Loucy (cell line): ENCODE measurements around the gene IKZF5.

Source experiments
- H2AFZ ChIP-seq: fragments of 200-600 bp; sonication (generic); 2 replicates; pipeline ENCODE4 v1.6.0; 2016; ENCODE audit warnings: antibody characterized with exemption, mild to moderate bottlenecking, low read length, moderate library complexity
- H3F3A ChIP-seq: fragments of 200-600 bp; 2 replicates; pipeline ENCODE4 v1.6.0; 2016; ENCODE audit warnings: antibody characterized with exemption, low read depth, mild to moderate bottlenecking
- H3K27me3 ChIP-seq: fragments of 200-600 bp; sonication (generic); 2 replicates; pipeline ENCODE4 v1.6.1; 2014; ENCODE audit warnings: low read length, mild to moderate bottlenecking; ENCODE audit not compliant: insufficient read depth, poor library complexity, severe bottlenecking
- H3K36me3 ChIP-seq: fragments of 200-600 bp; sonication (generic); 2 replicates; pipeline ENCODE4 v1.6.1; 2016; ENCODE audit warnings: low read length; ENCODE audit not compliant: insufficient read depth
- H3K4me1 ChIP-seq: fragments of 200-600 bp; sonication (generic); 2 replicates; pipeline ENCODE4 v1.5.1; 2014; ENCODE audit warnings: low read length, mild to moderate bottlenecking; ENCODE audit not compliant: insufficient read depth, poor library complexity, severe bottlenecking
- H3K4me2 ChIP-seq: fragments of 200-600 bp; sonication (generic); 2 replicates; pipeline ENCODE4 v1.6.0; 2014; ENCODE audit warnings: antibody characterized with exemption, low read length, low read depth, mild to moderate bottlenecking; ENCODE audit not compliant: poor library complexity, severe bottlenecking
- H3K4me3 ChIP-seq: fragments of 200-600 bp; sonication (generic); 2 replicates; pipeline ENCODE4 v1.5.1; 2014; ENCODE audit warnings: low read length, mild to moderate bottlenecking, mixed read lengths; ENCODE audit not compliant: poor library complexity, severe bottlenecking
- H3K79me2 ChIP-seq: fragments of 200-600 bp; sonication (generic); 2 replicates; pipeline ENCODE4 v1.6.1; 2014; ENCODE audit warnings: low read length; ENCODE audit not compliant: insufficient read depth
- H3K9ac ChIP-seq: fragments of 200-600 bp; sonication (generic); 2 replicates; pipeline ENCODE4 v1.6.0; 2014; ENCODE audit warnings: mild to moderate bottlenecking, low read depth, low read length, moderate library complexity; ENCODE audit not compliant: poor library complexity, severe bottlenecking
- H3K9me2 ChIP-seq: fragments of 200-600 bp; sonication (generic); replicated peaks from 2 replicates; pipeline ENCODE4 v1.6.1; 2016; ENCODE audit warnings: low read depth, low read length, mixed read lengths
- H3K9me3 ChIP-seq: fragments of 200-600 bp; sonication (generic); 2 replicates; pipeline ENCODE4 v1.6.1; 2014; ENCODE audit warnings: mild to moderate bottlenecking, antibody characterized with exemption, low read length, low read depth; ENCODE audit not compliant: insufficient read depth
- H4K20me1 ChIP-seq: fragments of 200-600 bp; sonication (generic); 2 replicates; pipeline ENCODE4 v1.6.0; 2014; ENCODE audit warnings: antibody characterized with exemption, low read length, mild to moderate bottlenecking; ENCODE audit not compliant: insufficient read depth, poor library complexity, severe bottlenecking
- EZH2phosphoT487 ChIP-seq: fragments of 200-600 bp; IDR thresholded peaks from 2 replicates; pipeline ENCODE4 v1.6.1; 2018; ENCODE audit warnings: antibody characterized with exemption, mild to moderate bottlenecking, moderate library complexity, borderline replicate concordance
- TF ChIP-seq, protein P1 (sequence below): fragments of 200-600 bp; sonication (generic); conservative IDR thresholded peaks from 2 replicates; pipeline ENCODE4 v1.5.1; 2014; ENCODE audit warnings: mild to moderate bottlenecking, antibody characterized with exemption, low read length

Gene IKZF5

DNA sequence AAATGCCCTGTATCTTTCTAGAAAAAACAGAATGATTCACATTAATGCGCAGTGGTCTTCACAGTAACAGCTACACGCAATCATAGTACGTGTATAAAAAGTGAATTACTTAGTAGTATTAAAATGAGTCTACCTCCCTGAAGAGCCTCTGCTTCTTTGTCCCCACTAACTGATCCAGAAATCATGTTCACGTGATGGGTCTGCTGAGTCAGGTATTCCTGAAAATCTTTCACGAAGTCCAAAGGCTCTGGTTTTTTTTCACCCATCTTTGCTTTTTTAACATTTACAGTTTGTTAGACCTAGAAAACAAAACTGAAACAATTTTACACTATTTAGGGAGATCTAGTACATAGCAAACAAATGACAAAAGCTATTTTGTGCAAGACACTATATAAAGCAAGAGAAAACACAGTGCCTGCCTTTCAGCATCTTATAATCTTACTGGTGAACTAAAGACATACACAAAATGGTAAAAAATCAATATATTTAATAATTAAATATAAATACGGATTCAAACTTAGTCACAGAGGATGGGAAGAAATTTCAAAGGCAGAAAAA lies 10.2 kb downstream of the IKZF5 start:
- H3K9me3 ChIP-seq, result no peaks in the 10 kb centered on the region
- peaks cover 38% of the 10 kb centered on the region for H3K36me3 ChIP-seq
- H3K4me1 ChIP-seq, result no peaks in the 10 kb centered on the region
- H3K27me3 ChIP-seq, result no peaks in the 10 kb centered on the region
- H3K4me3 ChIP-seq, result no peak overlapping the region
- no peak overlapping the region for H3K9ac ChIP-seq
- H3F3A ChIP-seq, result no peaks in the 10 kb centered on the region
- peaks cover 4% of the 10 kb centered on the region for H4K20me1 ChIP-seq
- no peak for TF ChIP-seq EZH2phosphoT487
- TF ChIP-seq, protein P1, sequence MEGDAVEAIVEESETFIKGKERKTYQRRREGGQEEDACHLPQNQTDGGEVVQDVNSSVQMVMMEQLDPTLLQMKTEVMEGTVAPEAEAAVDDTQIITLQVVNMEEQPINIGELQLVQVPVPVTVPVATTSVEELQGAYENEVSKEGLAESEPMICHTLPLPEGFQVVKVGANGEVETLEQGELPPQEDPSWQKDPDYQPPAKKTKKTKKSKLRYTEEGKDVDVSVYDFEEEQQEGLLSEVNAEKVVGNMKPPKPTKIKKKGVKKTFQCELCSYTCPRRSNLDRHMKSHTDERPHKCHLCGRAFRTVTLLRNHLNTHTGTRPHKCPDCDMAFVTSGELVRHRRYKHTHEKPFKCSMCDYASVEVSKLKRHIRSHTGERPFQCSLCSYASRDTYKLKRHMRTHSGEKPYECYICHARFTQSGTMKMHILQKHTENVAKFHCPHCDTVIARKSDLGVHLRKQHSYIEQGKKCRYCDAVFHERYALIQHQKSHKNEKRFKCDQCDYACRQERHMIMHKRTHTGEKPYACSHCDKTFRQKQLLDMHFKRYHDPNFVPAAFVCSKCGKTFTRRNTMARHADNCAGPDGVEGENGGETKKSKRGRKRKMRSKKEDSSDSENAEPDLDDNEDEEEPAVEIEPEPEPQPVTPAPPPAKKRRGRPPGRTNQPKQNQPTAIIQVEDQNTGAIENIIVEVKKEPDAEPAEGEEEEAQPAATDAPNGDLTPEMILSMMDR, result no peak
- no peaks in the 10 kb centered on the region for H3K9me2 ChIP-seq
- H3K4me2 ChIP-seq, result no peak overlapping the region
- peaks cover 21% of the 10 kb centered on the region for H3K79me2 ChIP-seq
- no peak overlapping the region for H2AFZ ChIP-seq

DNA sequence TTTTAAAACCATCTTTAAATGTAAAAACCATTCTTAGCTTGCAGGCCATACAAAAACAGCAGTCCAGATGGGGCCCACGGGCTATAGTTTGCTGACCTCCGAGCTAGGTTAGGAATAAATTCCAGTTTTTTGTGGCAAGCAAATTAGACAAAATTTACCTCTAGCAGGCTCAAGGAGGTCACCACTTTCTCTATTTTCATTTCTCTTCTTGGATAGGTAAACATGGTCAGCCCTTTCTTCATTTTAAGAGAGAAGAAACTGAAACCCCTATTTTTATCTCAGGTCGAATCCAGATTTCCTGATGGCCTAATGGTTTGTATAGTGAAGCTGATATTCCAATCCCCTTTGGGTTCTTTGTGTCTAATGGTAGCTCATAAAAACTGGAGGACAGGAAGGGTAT lies 10.7 kb downstream of the IKZF5 start:
- Histone ChIP-seq H3K9me3 (no peaks in the 10 kb centered on the region), H3K9me2 (no peaks in the 10 kb centered on the region), H3K9ac (no peak overlapping the region), H4K20me1 (no peaks in the 10 kb centered on the region), H3K79me2 (peaks cover 15% of the 10 kb centered on the region), H3K27me3 (no peaks in the 10 kb centered on the region), H3K36me3 (peaks cover 39% of the 10 kb centered on the region), H3K4me3 (no peak overlapping the region), H3K4me1 (no peaks in the 10 kb centered on the region), H3K4me2 (no peak overlapping the region), H2AFZ (no peak overlapping the region), H3F3A (no peaks in the 10 kb centered on the region)
- TF ChIP-seq EZH2phosphoT487, result no peak
- TF ChIP-seq, protein P1, result no peak

DNA sequence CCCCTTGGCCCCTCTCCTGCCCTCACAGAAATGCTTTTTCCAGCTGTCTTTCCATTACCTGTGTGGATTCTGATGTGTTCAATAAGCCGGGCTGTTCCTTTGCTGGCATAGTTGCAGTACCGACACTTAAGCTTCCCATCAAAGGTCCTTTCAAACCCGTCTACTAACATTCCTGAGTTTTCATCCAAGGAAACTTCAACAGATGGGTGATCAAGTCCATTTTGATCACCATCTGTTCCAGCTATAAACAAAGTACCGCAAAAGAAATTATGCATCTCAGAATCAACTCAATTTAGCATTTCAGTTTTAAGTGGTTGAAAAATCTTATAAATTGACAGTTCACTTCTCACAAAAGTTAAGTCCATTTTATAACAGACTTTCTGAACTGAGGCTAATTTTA lies 12.7 kb downstream of the IKZF5 start:
- H3K9me2 ChIP-seq, result no peaks in the 10 kb centered on the region
- no peaks in the 10 kb centered on the region for H3K27me3 ChIP-seq
- no peaks in the 10 kb centered on the region for H3K9me3 ChIP-seq
- no peak overlapping the region for H2AFZ ChIP-seq
- no peaks in the 10 kb centered on the region for H3F3A ChIP-seq
- TF ChIP-seq EZH2phosphoT487, result no peak
- TF ChIP-seq, protein P1, result no peak
- H3K4me2 ChIP-seq, result no peak overlapping the region
- H3K9ac ChIP-seq, result no peak overlapping the region
- no peak overlapping the region for H3K4me3 ChIP-seq
- no peaks in the 10 kb centered on the region for H4K20me1 ChIP-seq
- peaks cover 42% of the 10 kb centered on the region for H3K36me3 ChIP-seq
- H3K79me2 ChIP-seq, result no peaks in the 10 kb centered on the region; the same call in 1 of the 2 replicates
- H3K4me1 ChIP-seq, result no peaks in the 10 kb centered on the region
